SU-DHL-6 (cell line): ENCODE measurements around the gene FXYD5.

Experiments used
- EZH2phosphoT487 ChIP-seq: fragments of 200-600 bp; sonication (generic), shearing (Covaris generic); conservative IDR thresholded peaks from 2 replicates; pipeline ENCODE4 v1.6.1; 2018; ENCODE audit warnings: mild to moderate bottlenecking, antibody characterized with exemption, low read length, moderate library complexity, mixed read lengths
- TF ChIP-seq, protein P1 (sequence below): fragments of 200-600 bp; sonication (generic); IDR thresholded peaks from one replicate; pipeline ENCODE4 v1.5.1; 2017; ENCODE audit warnings: antibody characterized with exemption, mild to moderate bottlenecking, low read length, moderate library complexity; ENCODE audit not compliant: insufficient read depth, poor library complexity, severe bottlenecking

DNA sequence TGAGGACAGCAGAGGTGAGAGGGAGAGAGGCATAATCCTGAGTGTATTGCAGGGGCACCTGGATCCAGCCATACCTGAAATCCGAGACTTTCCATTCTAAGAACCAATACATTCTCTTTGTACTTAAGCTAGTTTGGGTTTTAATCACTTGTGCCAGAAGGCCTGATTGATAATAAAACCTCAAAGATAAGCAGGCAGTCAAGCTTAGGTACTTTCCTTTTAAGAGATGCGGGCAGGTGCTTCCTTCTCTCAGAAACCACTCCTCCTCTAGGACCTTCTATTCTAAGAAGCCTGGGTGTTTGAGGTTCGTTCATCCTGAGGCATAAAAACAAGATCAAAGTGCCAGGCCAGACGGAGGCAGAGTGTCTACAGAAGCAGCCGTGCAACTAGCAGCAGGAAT, 51.8 kb downstream of the FXYD5 start:
- TF ChIP-seq, protein P1, sequence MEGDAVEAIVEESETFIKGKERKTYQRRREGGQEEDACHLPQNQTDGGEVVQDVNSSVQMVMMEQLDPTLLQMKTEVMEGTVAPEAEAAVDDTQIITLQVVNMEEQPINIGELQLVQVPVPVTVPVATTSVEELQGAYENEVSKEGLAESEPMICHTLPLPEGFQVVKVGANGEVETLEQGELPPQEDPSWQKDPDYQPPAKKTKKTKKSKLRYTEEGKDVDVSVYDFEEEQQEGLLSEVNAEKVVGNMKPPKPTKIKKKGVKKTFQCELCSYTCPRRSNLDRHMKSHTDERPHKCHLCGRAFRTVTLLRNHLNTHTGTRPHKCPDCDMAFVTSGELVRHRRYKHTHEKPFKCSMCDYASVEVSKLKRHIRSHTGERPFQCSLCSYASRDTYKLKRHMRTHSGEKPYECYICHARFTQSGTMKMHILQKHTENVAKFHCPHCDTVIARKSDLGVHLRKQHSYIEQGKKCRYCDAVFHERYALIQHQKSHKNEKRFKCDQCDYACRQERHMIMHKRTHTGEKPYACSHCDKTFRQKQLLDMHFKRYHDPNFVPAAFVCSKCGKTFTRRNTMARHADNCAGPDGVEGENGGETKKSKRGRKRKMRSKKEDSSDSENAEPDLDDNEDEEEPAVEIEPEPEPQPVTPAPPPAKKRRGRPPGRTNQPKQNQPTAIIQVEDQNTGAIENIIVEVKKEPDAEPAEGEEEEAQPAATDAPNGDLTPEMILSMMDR: no peak
- TF ChIP-seq EZH2phosphoT487: no peak
